OCI-LY1 (cell line): ENCODE measurements around the gene MYBBP1A.

Experiments
- EZH2 ChIP-seq: fragments of 200-600 bp; sonication (generic), shearing (Covaris generic); IDR thresholded peaks from 2 replicates; pipeline ENCODE4 v1.8.0; 2017; ENCODE audit warnings: borderline replicate concordance, mixed run types, mild to moderate bottlenecking, antibody characterized with exemption, low read length, moderate library complexity, mixed read lengths
- TF ChIP-seq, protein P1 (sequence below): fragments of 200-600 bp; sonication (generic), shearing (Covaris generic); IDR thresholded peaks from 2 replicates; pipeline ENCODE4 v1.5.1; 2017; ENCODE audit warnings: mild to moderate bottlenecking, antibody characterized with exemption, low read length, moderate library complexity, mixed read lengths

DNA sequence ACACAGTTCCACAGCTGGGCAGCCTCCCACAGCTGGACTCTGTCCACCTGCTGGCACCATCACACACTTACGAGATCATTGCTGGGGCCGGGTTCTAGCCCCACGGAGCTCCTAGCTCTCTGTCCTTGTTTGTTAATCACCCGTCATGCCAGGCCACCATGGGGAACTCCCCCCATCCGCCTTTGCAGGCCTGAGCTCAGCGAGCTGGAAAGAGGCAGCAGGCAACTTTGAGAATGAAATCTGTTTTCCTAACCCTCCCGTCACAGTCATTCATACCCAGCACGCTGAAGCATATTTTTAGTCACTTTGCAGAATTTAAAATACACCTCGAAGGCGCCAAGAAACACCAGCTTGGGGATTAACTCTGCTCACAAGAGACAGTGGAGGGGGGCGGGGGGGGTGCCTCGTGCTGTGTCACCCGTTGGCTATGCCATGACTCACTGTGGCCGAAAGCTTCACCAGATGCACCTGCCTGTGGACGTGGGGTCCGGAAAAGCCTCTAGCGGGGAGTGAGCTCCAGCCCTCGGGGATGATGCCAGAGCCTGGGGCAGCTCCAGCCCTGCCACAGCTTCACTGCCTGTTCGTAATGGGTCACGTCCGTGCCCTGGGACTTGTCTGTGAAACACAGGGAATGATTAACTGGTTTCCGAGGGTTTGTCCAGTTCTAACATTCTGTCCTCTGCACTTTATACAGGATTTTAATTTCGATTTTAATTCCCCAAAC, 57.9 kb downstream of the MYBBP1A start:
- no peak for TF ChIP-seq EZH2
- TF ChIP-seq, protein P1, sequence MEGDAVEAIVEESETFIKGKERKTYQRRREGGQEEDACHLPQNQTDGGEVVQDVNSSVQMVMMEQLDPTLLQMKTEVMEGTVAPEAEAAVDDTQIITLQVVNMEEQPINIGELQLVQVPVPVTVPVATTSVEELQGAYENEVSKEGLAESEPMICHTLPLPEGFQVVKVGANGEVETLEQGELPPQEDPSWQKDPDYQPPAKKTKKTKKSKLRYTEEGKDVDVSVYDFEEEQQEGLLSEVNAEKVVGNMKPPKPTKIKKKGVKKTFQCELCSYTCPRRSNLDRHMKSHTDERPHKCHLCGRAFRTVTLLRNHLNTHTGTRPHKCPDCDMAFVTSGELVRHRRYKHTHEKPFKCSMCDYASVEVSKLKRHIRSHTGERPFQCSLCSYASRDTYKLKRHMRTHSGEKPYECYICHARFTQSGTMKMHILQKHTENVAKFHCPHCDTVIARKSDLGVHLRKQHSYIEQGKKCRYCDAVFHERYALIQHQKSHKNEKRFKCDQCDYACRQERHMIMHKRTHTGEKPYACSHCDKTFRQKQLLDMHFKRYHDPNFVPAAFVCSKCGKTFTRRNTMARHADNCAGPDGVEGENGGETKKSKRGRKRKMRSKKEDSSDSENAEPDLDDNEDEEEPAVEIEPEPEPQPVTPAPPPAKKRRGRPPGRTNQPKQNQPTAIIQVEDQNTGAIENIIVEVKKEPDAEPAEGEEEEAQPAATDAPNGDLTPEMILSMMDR = no peak
